Neural progenitor cell (in vitro differentiated cells): ENCODE data around the gene C14orf132. TPM values are rescaled to one million over a fixed set of nuclear protein-coding genes. Genes with fewer than 3 reads are reported as not detected.

Source experiments
- DNase-seq: peaks from one replicate; pipeline ENCODE4 v3.0.0-alpha.2; 2016; ENCODE audit warnings: low spot score
- H2AFZ ChIP-seq: fragments of 200-600 bp; sonication (generic); replicated peaks from 2 replicates; pipeline ENCODE4 v1.6.1; 2016; ENCODE audit warnings: antibody characterized with exemption
- H3F3A ChIP-seq: fragments of 200-600 bp; sonication (generic); 2 replicates; pipeline ENCODE4 v1.6.1; 2016; ENCODE audit warnings: antibody characterized with exemption, low read depth
- H3K27ac ChIP-seq: fragments of 200-600 bp; sonication (generic); 2 replicates; pipeline ENCODE4 v1.5.1; 2016; ENCODE audit warnings: mild to moderate bottlenecking
- H3K27me3 ChIP-seq: fragments of 200-600 bp; sonication (generic); 2 replicates; pipeline ENCODE4 v1.6.1; 2016; ENCODE audit warnings: mild to moderate bottlenecking, moderate library complexity
- H3K36me3 ChIP-seq: fragments of 200-600 bp; sonication (generic); 2 replicates; pipeline ENCODE4 v1.5.1; 2016
- H3K4me1 ChIP-seq: fragments of 200-600 bp; sonication (generic); 2 replicates; pipeline ENCODE4 v1.6.1; 2016; ENCODE audit warnings: mixed run types
- H3K4me2 ChIP-seq: fragments of 200-600 bp; sonication (generic); 2 replicates; pipeline ENCODE4 v1.6.1; 2016
- H3K4me3 ChIP-seq: fragments of 200-600 bp; sonication (generic); 2 replicates; pipeline ENCODE4 v1.5.1; 2016
- H3K79me2 ChIP-seq: fragments of 200-600 bp; sonication (generic); 2 replicates; pipeline ENCODE4 v1.6.1; 2016; ENCODE audit warnings: low read depth
- H3K9ac ChIP-seq: fragments of 200-600 bp; sonication (generic); 2 replicates; pipeline ENCODE4 v1.6.1; 2016
- H3K9me3 ChIP-seq: fragments of 200-600 bp; sonication (generic); 2 replicates; pipeline ENCODE4 v1.5.1; 2016; ENCODE audit warnings: low read depth
- H4K20me1 ChIP-seq: fragments of 200-600 bp; sonication (generic); 2 replicates; pipeline ENCODE4 v1.6.1; 2016; ENCODE audit warnings: low read depth
- H3K27ac Mint-ChIP-seq: 3 replicates; pipeline ENCODE4 v1.8.0; 2021; ENCODE audit warnings: mixed read lengths
- H3K27me3 Mint-ChIP-seq: 2 replicates; pipeline ENCODE4 v1.8.0; 2022; ENCODE audit warnings: low read depth, mild to moderate bottlenecking, inconsistent platforms, moderate library complexity, mixed read lengths; ENCODE audit not compliant: insufficient read depth
- H3K36me3 Mint-ChIP-seq: 3 replicates; pipeline ENCODE4 v1.8.0; 2021; ENCODE audit warnings: mixed read lengths
- H3K4me1 Mint-ChIP-seq: 3 replicates; pipeline ENCODE4 v1.8.0; 2021; ENCODE audit warnings: mixed read lengths
- H3K4me3 Mint-ChIP-seq: 3 replicates; pipeline ENCODE4 v1.8.0; 2021; ENCODE audit warnings: mild to moderate bottlenecking, moderate library complexity, mixed read lengths
- H3K9me3 Mint-ChIP-seq: 3 replicates; pipeline ENCODE4 v1.8.0; 2020; ENCODE audit warnings: mixed read lengths
- EZH2 ChIP-seq: fragments of 200-600 bp; sonication (generic); IDR thresholded peaks from 2 replicates; pipeline ENCODE4 v1.6.1; 2017; ENCODE audit warnings: antibody characterized with exemption, mild to moderate bottlenecking, moderate library complexity
- EZH2phosphoT487 ChIP-seq: fragments of 200-600 bp; sonication (generic); IDR thresholded peaks from 2 replicates; pipeline ENCODE4 v1.6.1; 2017; ENCODE audit warnings: antibody characterized with exemption
- total RNA-seq: library from RNA; depleted of rRNA; stranded (reverse); fragments of >200 nt; gene quantifications from 2 replicates; pipeline ENCODE4 v1.2.3, GENCODE V29; 2015; ENCODE audit warnings: low replicate concordance
- TF ChIP-seq, protein P1 (sequence below): fragments of 200-600 bp; sonication (generic); IDR thresholded peaks from 2 replicates; pipeline ENCODE4 v1.5.1; 2017; ENCODE audit warnings: antibody characterized with exemption, mild to moderate bottlenecking

The C14orf132 gene
- total RNA-seq, 1 donor from 2014 or later = 8.1 TPM

DNA sequence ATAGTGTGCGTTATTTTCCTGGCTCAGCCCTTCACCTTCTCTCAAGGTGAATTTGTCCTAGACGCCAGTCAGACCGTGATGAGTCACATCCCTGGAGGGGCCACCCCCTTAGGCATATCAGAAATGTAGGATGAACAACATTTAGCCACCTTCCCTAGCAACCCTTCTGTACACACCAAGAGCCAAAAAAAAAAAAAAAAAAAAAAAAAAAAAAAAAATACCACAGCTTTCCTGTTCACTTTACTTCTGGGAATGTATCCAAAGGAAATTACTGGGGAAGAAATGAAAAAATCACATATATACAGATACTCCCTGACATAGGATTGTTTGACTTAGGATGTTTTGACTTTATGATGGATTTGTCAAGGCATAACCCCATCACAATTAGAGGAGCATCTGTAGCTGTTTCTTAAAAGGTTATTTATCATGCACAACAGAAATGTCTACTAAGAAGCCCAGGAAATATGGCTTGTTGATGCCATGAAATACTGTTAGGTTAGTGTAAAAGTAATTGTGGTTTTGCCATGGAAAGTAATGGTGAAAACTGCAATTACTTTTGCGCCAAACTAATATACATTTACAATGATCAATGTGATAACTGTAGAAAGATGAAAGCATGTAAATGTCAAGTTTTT is 97.3 kb downstream of the C14orf132 start:
- Mint-ChIP-seq H3K9me3 (peaks cover 2% of the 10 kb centered on the region), H3K4me1 (no peaks in the 10 kb centered on the region), H3K27ac (no peak overlapping the region), H3K27me3 (peaks cover 9% of the 10 kb centered on the region), H3K36me3 (no peaks in the 10 kb centered on the region), H3K4me3 (no peak overlapping the region)
- DNase-seq = no peak
- TF ChIP-seq EZH2phosphoT487 (no peak), EZH2 (no peak)
- TF ChIP-seq, protein P1, sequence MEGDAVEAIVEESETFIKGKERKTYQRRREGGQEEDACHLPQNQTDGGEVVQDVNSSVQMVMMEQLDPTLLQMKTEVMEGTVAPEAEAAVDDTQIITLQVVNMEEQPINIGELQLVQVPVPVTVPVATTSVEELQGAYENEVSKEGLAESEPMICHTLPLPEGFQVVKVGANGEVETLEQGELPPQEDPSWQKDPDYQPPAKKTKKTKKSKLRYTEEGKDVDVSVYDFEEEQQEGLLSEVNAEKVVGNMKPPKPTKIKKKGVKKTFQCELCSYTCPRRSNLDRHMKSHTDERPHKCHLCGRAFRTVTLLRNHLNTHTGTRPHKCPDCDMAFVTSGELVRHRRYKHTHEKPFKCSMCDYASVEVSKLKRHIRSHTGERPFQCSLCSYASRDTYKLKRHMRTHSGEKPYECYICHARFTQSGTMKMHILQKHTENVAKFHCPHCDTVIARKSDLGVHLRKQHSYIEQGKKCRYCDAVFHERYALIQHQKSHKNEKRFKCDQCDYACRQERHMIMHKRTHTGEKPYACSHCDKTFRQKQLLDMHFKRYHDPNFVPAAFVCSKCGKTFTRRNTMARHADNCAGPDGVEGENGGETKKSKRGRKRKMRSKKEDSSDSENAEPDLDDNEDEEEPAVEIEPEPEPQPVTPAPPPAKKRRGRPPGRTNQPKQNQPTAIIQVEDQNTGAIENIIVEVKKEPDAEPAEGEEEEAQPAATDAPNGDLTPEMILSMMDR = no peak
- Histone ChIP-seq H3K4me2 (no peak overlapping the region), H3K4me1 (no peaks in the 10 kb centered on the region), H4K20me1 (no peaks in the 10 kb centered on the region), H3K9me3 (no peaks in the 10 kb centered on the region), H2AFZ (no peak overlapping the region), H3K4me3 (no peak overlapping the region), H3K27me3 (no peaks in the 10 kb centered on the region), H3K79me2 (no peaks in the 10 kb centered on the region), H3F3A (no peaks in the 10 kb centered on the region), H3K36me3 (no peaks in the 10 kb centered on the region), H3K27ac (no peak overlapping the region), H3K9ac (no peak overlapping the region)

DNA sequence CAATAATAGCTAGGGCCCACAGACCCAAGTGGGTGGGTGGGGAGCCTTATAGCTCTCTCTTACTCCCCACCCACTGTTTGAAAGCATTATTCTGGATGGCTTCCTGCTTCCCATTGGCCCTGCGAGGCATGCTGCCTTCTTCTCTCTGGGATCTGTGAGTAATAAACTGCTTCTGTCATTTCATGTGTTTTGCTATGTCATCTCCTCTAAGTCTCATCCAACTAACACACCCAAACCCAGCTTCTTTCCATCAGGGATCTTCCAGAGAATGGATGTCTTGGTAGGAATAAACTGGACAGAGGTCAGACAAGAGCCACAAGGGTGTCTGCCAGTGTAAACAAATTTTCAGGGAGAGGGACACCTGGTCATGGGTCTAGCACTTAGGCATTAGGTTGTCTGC is 99.1 kb downstream of the C14orf132 start:
- Histone ChIP-seq H3F3A (no peaks in the 10 kb centered on the region), H3K4me1 (no peaks in the 10 kb centered on the region), H3K79me2 (no peaks in the 10 kb centered on the region), H3K9ac (no peak overlapping the region), H3K4me2 (no peak overlapping the region), H3K36me3 (no peaks in the 10 kb centered on the region), H3K4me3 (no peak overlapping the region), H2AFZ (no peak overlapping the region), H4K20me1 (no peaks in the 10 kb centered on the region), H3K9me3 (peaks cover 3% of the 10 kb centered on the region), H3K27ac (no peak overlapping the region), H3K27me3 (no peaks in the 10 kb centered on the region)
- no peak for DNase-seq
- Mint-ChIP-seq H3K27ac (no peak overlapping the region), H3K27me3 (peaks cover 9% of the 10 kb centered on the region), H3K4me1 (no peaks in the 10 kb centered on the region), H3K36me3 (no peaks in the 10 kb centered on the region), H3K9me3 (peaks cover 8% of the 10 kb centered on the region), H3K4me3 (no peak overlapping the region)
- TF ChIP-seq EZH2phosphoT487 (no peak), EZH2 (no peak)
- TF ChIP-seq, protein P1 = no peak

DNA sequence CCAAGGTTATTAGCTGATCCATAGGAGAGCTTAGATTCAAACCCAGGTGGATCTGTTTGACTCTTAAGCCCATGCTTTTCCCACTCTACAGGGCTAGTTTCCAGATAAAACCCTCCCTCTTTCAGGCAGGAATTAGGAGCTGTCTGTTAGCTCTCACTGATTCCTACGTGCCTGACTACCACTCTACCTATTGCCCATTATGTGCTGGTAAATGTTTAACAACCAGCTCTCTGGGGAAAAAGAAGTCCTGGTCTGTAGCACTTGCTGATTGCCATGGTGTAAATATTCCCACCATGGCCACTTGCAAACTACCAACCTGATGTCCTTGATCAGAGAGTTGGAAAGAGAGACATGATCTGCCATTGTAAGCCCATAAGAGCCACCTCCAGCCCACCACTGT is 100.0 kb downstream of the C14orf132 start:
- peaks cover 14% of the 10 kb centered on the region for H3K9me3 Mint-ChIP-seq
- H3K27ac ChIP-seq = no peak overlapping the region
- H4K20me1 ChIP-seq = no peaks in the 10 kb centered on the region
- H3K79me2 ChIP-seq = no peaks in the 10 kb centered on the region
- TF ChIP-seq, protein P1 = no peak
- TF ChIP-seq EZH2phosphoT487 (no peak), EZH2 (no peak)
- H2AFZ ChIP-seq = no peak overlapping the region
- H3K36me3 Mint-ChIP-seq = no peaks in the 10 kb centered on the region
- H3K4me2 ChIP-seq = no peak overlapping the region
- H3K9ac ChIP-seq = no peak overlapping the region
- peaks cover 9% of the 10 kb centered on the region for H3K27me3 Mint-ChIP-seq
- no peaks in the 10 kb centered on the region for H3K36me3 ChIP-seq
- no peak overlapping the region for H3K4me3 ChIP-seq
- no peak for DNase-seq
- H3F3A ChIP-seq = no peaks in the 10 kb centered on the region
- no peaks in the 10 kb centered on the region for H3K4me1 Mint-ChIP-seq
- H3K27me3 ChIP-seq = no peaks in the 10 kb centered on the region
- H3K4me1 ChIP-seq = no peaks in the 10 kb centered on the region
- H3K4me3 Mint-ChIP-seq = no peak overlapping the region
- peaks cover 6% of the 10 kb centered on the region for H3K9me3 ChIP-seq
- H3K27ac Mint-ChIP-seq = no peak overlapping the region
